CD4-positive, alpha-beta T cell (primary cell): Measurements from ENCODE around the gene SKOR1. TPM values are rescaled to one million over a fixed set of nuclear protein-coding genes. Genes with fewer than 3 reads are reported as not detected.

Experiments
- ATAC-seq: fragments of 200-7000 bp; cut with Tn5 transposase; one replicate; pipeline ENCODE4 v1.10.0; 2022; ENCODE audit warnings: mild to moderate bottlenecking; ENCODE audit not compliant: poor library complexity
- CTCF ChIA-PET: fragments of 350-600 bp; sonication (Branson Sonifier 250); formaldehyde crosslinking; loops from one replicate; lab custom pipeline; 2021; ENCODE audit warnings: antibody characterized with exemption, inconsistent platforms; lab: Charles Lee
- POLR2A ChIA-PET: fragments of 350-600 bp; sonication (Branson Sonifier 250); formaldehyde crosslinking; loops from one replicate; lab custom pipeline; 2021; ENCODE audit warnings: antibody characterized with exemption, inconsistent platforms; lab: Charles Lee
- DNase-seq, 14 experiments: peaks; one replicate each; pipeline ENCODE4 v3.0.0-alpha.2; 2013 to 2020; ENCODE audit warnings: mixed read lengths in 2 of 14
- H3K27ac ChIP-seq, 2 donors: one replicate each; pipeline versions ENCODE4 v1.5.1 to v1.7.0; 2013; ENCODE audit warnings: low read length in 2 of 2, low read depth in 1 of 2, mild to moderate bottlenecking in 1 of 2
- H3K27me3 ChIP-seq, 2 experiments: 1 replicate in 1 of 2; 2 replicates in 1 of 2; pipeline versions ENCODE4 v1.6.1 to v1.7.0; 2013; ENCODE audit warnings: low read length in 2 of 2, control low read depth in 1 of 2, mild to moderate bottlenecking in 1 of 2, moderate library complexity in 1 of 2; ENCODE audit not compliant: insufficient read depth in 2 of 2, control insufficient read depth in 1 of 2
- H3K36me3 ChIP-seq: one replicate; pipeline ENCODE4 v1.6.1; 2013; ENCODE audit warnings: low read length, control low read depth; ENCODE audit not compliant: insufficient read depth
- H3K4me1 ChIP-seq: one replicate; pipeline ENCODE4 v1.6.1; 2013; ENCODE audit warnings: low read length, control low read depth; ENCODE audit not compliant: insufficient read depth
- H3K4me3 ChIP-seq: one replicate; pipeline ENCODE4 v1.5.1; 2013; ENCODE audit warnings: mild to moderate bottlenecking, low read length, moderate library complexity
- H3K9me3 ChIP-seq, 2 experiments: 1 replicate in 1 of 2; 2 replicates in 1 of 2; pipeline versions ENCODE4 v1.6.1 to v1.7.0; 2013; ENCODE audit warnings: low read length in 2 of 2, mild to moderate bottlenecking in 2 of 2, control low read depth in 1 of 2, moderate library complexity in 1 of 2; ENCODE audit not compliant: control insufficient read depth in 1 of 2, insufficient read depth in 1 of 2
- H3K27ac Mint-ChIP-seq: one replicate; pipeline ENCODE4 v1.8.0; 2020; ENCODE audit warnings: mixed read lengths
- H3K27me3 Mint-ChIP-seq: one replicate; pipeline ENCODE4 v1.8.0; 2021; ENCODE audit warnings: mixed read lengths
- H3K36me3 Mint-ChIP-seq: one replicate; pipeline ENCODE4 v1.8.0; 2021; ENCODE audit warnings: low read depth, mixed read lengths
- H3K4me1 Mint-ChIP-seq: one replicate; pipeline ENCODE4 v1.8.0; 2021; ENCODE audit warnings: low read depth, mixed read lengths
- H3K4me3 Mint-ChIP-seq: one replicate; pipeline ENCODE4 v1.8.0; 2020; ENCODE audit warnings: mild to moderate bottlenecking, mixed read lengths
- H3K9me3 Mint-ChIP-seq: one replicate; pipeline ENCODE4 v1.8.0; 2020; ENCODE audit warnings: mixed read lengths
- CTCF ChIP-seq: fragments of 200-600 bp; IDR thresholded peaks from one replicate; pipeline ENCODE4 v1.8.0; 2022; ENCODE audit warnings: antibody characterized with exemption, mild to moderate bottlenecking
- intact Hi-C, 2 experiments: fragments of 100-400 bp; cut with DNase I in 1 of 2; cut with micrococcal nuclease in 1 of 2; formaldehyde crosslinking; loops; one replicate each; pipeline versions ENCODE4 v1.15.1 to v1.9.0; 2023 to 2025; cut with DNase I, micrococcal nuclease
- total RNA-seq, 174 experiments: library from RNA in 2 of 174; stranded (reverse) in 2 of 174; gene quantifications; one replicate each; pipeline ENCODE4 v1.2.3 and lab custom pipeline; 2021 to 2026

SKOR1 gene
- total RNA-seq, 2 experiments from 2014 or later = 1.8 to 2.2 TPM

- Mint-ChIP-seq H3K27me3 (no peaks in the 10 kb centered on the region), H3K9me3 (no peaks in the 10 kb centered on the region), H3K4me1 (peaks cover 45% of the 10 kb centered on the region), H3K4me3 (peak overlapping the region; percentile 8), H3K27ac (peak overlapping the region; percentile 61), H3K36me3 (peaks cover 24% of the 10 kb centered on the region)
- H3K4me3 ChIP-seq = no peak overlapping the region
- POLR2A ChIA-PET = interaction anchor here (0.6 to 2.4 kb wide), 11 partner anchors 37 to 258 kb away, joined by 3 to 9 read pairs (median 4); partner anchors contain the start of gene RNU6-1
- H3K27me3 ChIP-seq = no peaks in the 10 kb centered on the region
- H3K36me3 ChIP-seq = no peaks in the 10 kb centered on the region
- no peak for ATAC-seq
- no peak for TF ChIP-seq CTCF
- peak in 6 of 14 experiments; percentile 6 to 52 (median 26) for DNase-seq
- H3K27ac ChIP-seq = no peak overlapping the region
- CTCF ChIA-PET = interaction anchor here (1.3 to 1.5 kb wide), 2 partner anchors 9 to 57 kb away, joined by 3 read pairs; no protein-coding TSS in a partner anchor
- intact Hi-C loops = no loop called here
- H3K4me1 ChIP-seq = peaks cover 28% of the 10 kb centered on the region
- H3K9me3 ChIP-seq = no peaks in the 10 kb centered on the region
These were observed 41.1 kb upstream of the SKOR1 start for GRCh38 chr15:67784090-67784781.

GRCh38 chr15:67784856-67785430 is 40.4 kb upstream of the SKOR1 start:
- Histone ChIP-seq H3K4me1 (peaks cover 28% of the 10 kb centered on the region), H3K4me3 (no peak overlapping the region), H3K27me3 (no peaks in the 10 kb centered on the region), H3K27ac (no peak overlapping the region), H3K36me3 (no peaks in the 10 kb centered on the region), H3K9me3 (no peaks in the 10 kb centered on the region)
- ChIA-PET CTCF (interaction anchor here (1.5 kb wide), 1 partner anchor 10 kb away, joined by 3 read pairs; no protein-coding TSS in a partner anchor), POLR2A (interaction anchor here (1.0 to 2.4 kb wide), 9 partner anchors 36 to 56 kb away, joined by 3 to 9 read pairs (median 5); partner anchors contain the start of gene RNU6-1)
- H3K4me3 Mint-ChIP-seq = no peak overlapping the region
- peaks cover 45% of the 10 kb centered on the region for H3K4me1 Mint-ChIP-seq
- no peak for ATAC-seq
- H3K27ac Mint-ChIP-seq = peak overlapping the region; percentile 61
- no peaks in the 10 kb centered on the region for H3K9me3 Mint-ChIP-seq
- DNase-seq = no peak
- TF ChIP-seq CTCF = no peak
- intact Hi-C loops = no loop called here
- H3K27me3 Mint-ChIP-seq = no peaks in the 10 kb centered on the region
- peaks cover 25% of the 10 kb centered on the region for H3K36me3 Mint-ChIP-seq

GRCh38 chr15:67785431-67785830 is 39.9 kb upstream of the SKOR1 start:
- Histone ChIP-seq H3K27ac (no peak overlapping the region), H3K4me3 (no peak overlapping the region), H3K4me1 (peaks cover 28% of the 10 kb centered on the region), H3K36me3 (no peaks in the 10 kb centered on the region), H3K9me3 (no peaks in the 10 kb centered on the region), H3K27me3 (no peaks in the 10 kb centered on the region)
- DNase-seq (no peak), ATAC-seq (no peak)
- H3K27ac Mint-ChIP-seq = peak overlapping the region; percentile 61
- H3K9me3 Mint-ChIP-seq = no peaks in the 10 kb centered on the region
- CTCF ChIA-PET = no interaction called here
- H3K4me1 Mint-ChIP-seq = peaks cover 45% of the 10 kb centered on the region
- H3K27me3 Mint-ChIP-seq = no peaks in the 10 kb centered on the region
- POLR2A ChIA-PET = interaction anchor here (1.2 to 1.8 kb wide), 3 partner anchors 36 to 48 kb away, joined by 3 to 6 read pairs (median 3); no protein-coding TSS in a partner anchor
- no peak overlapping the region for H3K4me3 Mint-ChIP-seq
- TF ChIP-seq CTCF = no peak
- peaks cover 28% of the 10 kb centered on the region for H3K36me3 Mint-ChIP-seq
- intact Hi-C loops = no loop called here
